Neuron (in vitro differentiated cells): Measurements from ENCODE around the gene UBALD1.

ENCODE experiments used
- H2AFZ ChIP-seq: one replicate; pipeline ENCODE4 v1.6.1; 2013; ENCODE audit warnings: low read depth, mild to moderate bottlenecking, inconsistent platforms, low read length, moderate library complexity
- H3K27me3 ChIP-seq: one replicate; pipeline ENCODE4 v1.6.1; 2013; ENCODE audit warnings: low read length; ENCODE audit not compliant: insufficient read depth
- H3K36me3 ChIP-seq: one replicate; pipeline ENCODE4 v1.6.1; 2013; ENCODE audit warnings: low read length; ENCODE audit not compliant: insufficient read depth
- H3K4me1 ChIP-seq: one replicate; pipeline ENCODE4 v1.6.1; 2013; ENCODE audit warnings: low read length; ENCODE audit not compliant: insufficient read depth
- H3K4me3 ChIP-seq: 2 replicates; pipeline ENCODE4 v1.5.1; 2013; ENCODE audit warnings: mild to moderate bottlenecking, low read length, moderate library complexity
- H3K9me3 ChIP-seq: one replicate; pipeline ENCODE4 v1.6.1; 2013; ENCODE audit warnings: low read length

The UBALD1 gene

GRCh38 chr16:4614571-4615383, at the start of gene UBALD1:
Gene UBALD1, minus strand, starts transcription at chr16:4614888. Its CDS starts 91 bp downstream, at chr16:4614797.
- peak within 1 kb of the TSS; percentile 66 for H2AFZ ChIP-seq
- no peaks in the 10 kb centered on the region for H3K9me3 ChIP-seq
- peaks cover 2% of the 10 kb centered on the region for H3K36me3 ChIP-seq
- peaks cover 18% of the 10 kb centered on the region for H3K4me1 ChIP-seq
- H3K27me3 ChIP-seq, result no peaks in the 10 kb centered on the region
- peak within 1 kb of the TSS; percentile 92 for H3K4me3 ChIP-seq

- no peaks in the 10 kb centered on the region for H3K9me3 ChIP-seq
- peaks cover 48% of the 10 kb centered on the region for H3K36me3 ChIP-seq
- H3K4me3 ChIP-seq, result no peak overlapping the region
- no peaks in the 10 kb centered on the region for H3K27me3 ChIP-seq
- H2AFZ ChIP-seq, result no peak overlapping the region
- H3K4me1 ChIP-seq, result peaks cover 15% of the 10 kb centered on the region
Observed at GRCh38 chr16:4663777-4664465, 49.2 kb upstream of the UBALD1 start.

GRCh38 chr16:4663465-4663776, 48.7 kb upstream of the UBALD1 start:
- peaks cover 15% of the 10 kb centered on the region for H3K4me1 ChIP-seq
- H2AFZ ChIP-seq, result no peak overlapping the region
- H3K9me3 ChIP-seq, result no peaks in the 10 kb centered on the region
- peaks cover 48% of the 10 kb centered on the region for H3K36me3 ChIP-seq
- H3K27me3 ChIP-seq, result no peaks in the 10 kb centered on the region
- H3K4me3 ChIP-seq, result no peak overlapping the region

GRCh38 chr16:4661661-4662060, 47.0 kb upstream of the UBALD1 start:
- Histone ChIP-seq H3K36me3 (peaks cover 43% of the 10 kb centered on the region), H3K9me3 (no peaks in the 10 kb centered on the region), H3K4me1 (peaks cover 15% of the 10 kb centered on the region), H2AFZ (no peak overlapping the region), H3K27me3 (no peaks in the 10 kb centered on the region), H3K4me3 (no peak overlapping the region)

GRCh38 chr16:4660454-4661007, 45.8 kb upstream of the UBALD1 start:
- Histone ChIP-seq H3K4me1 (peaks cover 15% of the 10 kb centered on the region), H3K9me3 (no peaks in the 10 kb centered on the region), H2AFZ (no peak overlapping the region), H3K36me3 (peaks cover 46% of the 10 kb centered on the region), H3K27me3 (no peaks in the 10 kb centered on the region), H3K4me3 (no peak overlapping the region)

- Histone ChIP-seq H3K36me3 (peaks cover 52% of the 10 kb centered on the region), H3K4me1 (peaks cover 15% of the 10 kb centered on the region), H2AFZ (no peak overlapping the region), H3K9me3 (no peaks in the 10 kb centered on the region), H3K27me3 (no peaks in the 10 kb centered on the region), H3K4me3 (no peak overlapping the region)
Observed at GRCh38 chr16:4659363-4660353, 45.0 kb upstream of the UBALD1 start.

- Histone ChIP-seq H3K4me1 (peaks cover 15% of the 10 kb centered on the region), H3K4me3 (no peak overlapping the region), H3K27me3 (no peaks in the 10 kb centered on the region), H3K9me3 (no peaks in the 10 kb centered on the region), H3K36me3 (peaks cover 59% of the 10 kb centered on the region), H2AFZ (no peak overlapping the region)
Observed at GRCh38 chr16:4656695-4657686, 42.3 kb upstream of the UBALD1 start.

- Histone ChIP-seq H3K27me3 (no peaks in the 10 kb centered on the region), H3K36me3 (peaks cover 60% of the 10 kb centered on the region), H2AFZ (no peak overlapping the region), H3K4me3 (no peak overlapping the region), H3K9me3 (no peaks in the 10 kb centered on the region), H3K4me1 (peaks cover 15% of the 10 kb centered on the region)
Observed at GRCh38 chr16:4656221-4656620, 41.5 kb upstream of the UBALD1 start.

- Histone ChIP-seq H3K4me3 (no peak overlapping the region), H2AFZ (no peak overlapping the region), H3K4me1 (peaks cover 14% of the 10 kb centered on the region), H3K36me3 (peaks cover 60% of the 10 kb centered on the region), H3K27me3 (no peaks in the 10 kb centered on the region), H3K9me3 (no peaks in the 10 kb centered on the region)
Observed at GRCh38 chr16:4655801-4656200, 41.1 kb upstream of the UBALD1 start.

GRCh38 chr16:4654964-4655590, 40.4 kb upstream of the UBALD1 start:
- peaks cover 7% of the 10 kb centered on the region for H3K4me1 ChIP-seq
- no peaks in the 10 kb centered on the region for H3K27me3 ChIP-seq
- H3K36me3 ChIP-seq, result peaks cover 66% of the 10 kb centered on the region
- no peak overlapping the region for H2AFZ ChIP-seq
- H3K9me3 ChIP-seq, result no peaks in the 10 kb centered on the region
- H3K4me3 ChIP-seq, result no peak overlapping the region

GRCh38 chr16:4654011-4654963, 39.6 kb upstream of the UBALD1 start:
- Histone ChIP-seq H3K27me3 (no peaks in the 10 kb centered on the region), H2AFZ (no peak overlapping the region), H3K4me1 (no peaks in the 10 kb centered on the region), H3K4me3 (no peak overlapping the region), H3K36me3 (peaks cover 66% of the 10 kb centered on the region), H3K9me3 (no peaks in the 10 kb centered on the region)
